GM18873 (cell line): ENCODE data around the gene SYT13.
"Not testable (repeated sequence)": the region's sequence is repeated elsewhere in the genome, so short reads cannot be mapped to it uniquely, and the experiment has no call there.

Experiments
- ATAC-seq: cut with Tn5 transposase; IDR thresholded peaks from one replicate; pipeline ENCODE4 v1.9.1; 2021; ENCODE audit warnings: mild to moderate bottlenecking, moderate library complexity, moderate number of reproducible peaks; ENCODE audit not compliant: unreplicated experiment, low FRiP score

SYT13 gene

GRCh38 chr11:45250035-45250718 is 36.0 kb downstream of the SYT13 start:
- ATAC-seq: no peak

GRCh38 chr11:45249372-45249771 is 36.8 kb downstream of the SYT13 start:
- ATAC-seq: not testable (repeated sequence)

- no peak for ATAC-seq
Observed at GRCh38 chr11:45248501-45249011, 37.6 kb downstream of the SYT13 start.

- ATAC-seq: no peak
Observed at GRCh38 chr11:45247433-45247832, 38.7 kb downstream of the SYT13 start.

GRCh38 chr11:45246241-45246640 is 39.9 kb downstream of the SYT13 start:
- ATAC-seq: no peak

- ATAC-seq: no peak
Observed at GRCh38 chr11:45245218-45246045, 40.7 kb downstream of the SYT13 start.

GRCh38 chr11:45243967-45244366 is 42.2 kb downstream of the SYT13 start:
- ATAC-seq: no peak

- ATAC-seq: no peak
Observed at GRCh38 chr11:45239733-45240132, 46.4 kb downstream of the SYT13 start.

- ATAC-seq: no peak
Observed at GRCh38 chr11:45238724-45239123, 47.4 kb downstream of the SYT13 start.

GRCh38 chr11:45237711-45238315 is 48.3 kb downstream of the SYT13 start:
- no peak for ATAC-seq

- ATAC-seq: no peak
Observed at GRCh38 chr11:45234306-45235006, 51.7 kb downstream of the SYT13 start.

- no peak for ATAC-seq
Observed at GRCh38 chr11:45233804-45234170, 52.4 kb downstream of the SYT13 start.

- ATAC-seq: no peak
Observed at GRCh38 chr11:45233121-45233803, 52.9 kb downstream of the SYT13 start.

GRCh38 chr11:45232341-45233080 is 53.6 kb downstream of the SYT13 start:
- no peak for ATAC-seq

- no peak for ATAC-seq
Observed at GRCh38 chr11:45229401-45230020, 56.6 kb downstream of the SYT13 start.

GRCh38 chr11:45227836-45228235 is 58.3 kb downstream of the SYT13 start:
- no peak for ATAC-seq

GRCh38 chr11:45226901-45227300 is 59.2 kb downstream of the SYT13 start:
- ATAC-seq: no peak

- no peak for ATAC-seq
Observed at GRCh38 chr11:45225961-45226871, 59.9 kb downstream of the SYT13 start.
